Stimulated activated CD8-positive, alpha-beta memory T cell treated with anti-CD3 and anti-CD28 coated beads, Interleukin-12 subunit alpha, Interleukin-12 subunit beta, amount 100 ng/mL, for 4 hours (primary cell): ENCODE measurements around the gene SEPTIN10.
"Not testable (repeated sequence)": the region's sequence is repeated elsewhere in the genome, so short reads cannot be mapped to it uniquely, and the experiment has no call there.

Experiments
- DNase-seq: peaks from one replicate; pipeline ENCODE4 v3.0.0-alpha.2; 2020; ENCODE audit warnings: low read depth

SEPTIN10 gene

GRCh38 chr2:109613922-109614714, at the start of gene SEPTIN10, which contains the start of gene SOWAHC:
TSS of gene SEPTIN10 (minus strand) at chr2:109613966. CDS start at chr2:109613827, 139 bp downstream.
TSS of gene SOWAHC (plus strand) at chr2:109614364. CDS start at chr2:109614490, 126 bp downstream.
- DNase-seq: peak; percentile 56

DNA sequence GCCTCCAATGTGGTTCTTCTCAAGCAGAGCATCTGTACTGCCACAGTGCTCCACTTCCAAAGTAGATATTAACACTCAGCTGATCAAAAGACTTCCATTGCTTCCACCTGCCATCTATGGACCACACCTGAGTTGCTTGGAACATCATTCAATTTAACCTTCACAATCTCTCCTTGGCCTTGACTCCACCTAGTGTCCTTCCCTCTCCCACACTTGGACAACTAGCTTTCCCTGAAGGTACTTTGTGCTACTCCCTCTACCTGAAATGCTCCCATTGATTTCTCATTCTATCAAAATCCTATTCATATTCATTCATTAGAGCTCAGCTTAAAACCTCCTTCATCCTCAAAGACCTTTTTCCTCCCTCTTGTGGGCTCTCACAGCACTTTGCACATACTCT, 49.1 kb upstream of the SEPTIN10 start:
- no peak for DNase-seq

DNA sequence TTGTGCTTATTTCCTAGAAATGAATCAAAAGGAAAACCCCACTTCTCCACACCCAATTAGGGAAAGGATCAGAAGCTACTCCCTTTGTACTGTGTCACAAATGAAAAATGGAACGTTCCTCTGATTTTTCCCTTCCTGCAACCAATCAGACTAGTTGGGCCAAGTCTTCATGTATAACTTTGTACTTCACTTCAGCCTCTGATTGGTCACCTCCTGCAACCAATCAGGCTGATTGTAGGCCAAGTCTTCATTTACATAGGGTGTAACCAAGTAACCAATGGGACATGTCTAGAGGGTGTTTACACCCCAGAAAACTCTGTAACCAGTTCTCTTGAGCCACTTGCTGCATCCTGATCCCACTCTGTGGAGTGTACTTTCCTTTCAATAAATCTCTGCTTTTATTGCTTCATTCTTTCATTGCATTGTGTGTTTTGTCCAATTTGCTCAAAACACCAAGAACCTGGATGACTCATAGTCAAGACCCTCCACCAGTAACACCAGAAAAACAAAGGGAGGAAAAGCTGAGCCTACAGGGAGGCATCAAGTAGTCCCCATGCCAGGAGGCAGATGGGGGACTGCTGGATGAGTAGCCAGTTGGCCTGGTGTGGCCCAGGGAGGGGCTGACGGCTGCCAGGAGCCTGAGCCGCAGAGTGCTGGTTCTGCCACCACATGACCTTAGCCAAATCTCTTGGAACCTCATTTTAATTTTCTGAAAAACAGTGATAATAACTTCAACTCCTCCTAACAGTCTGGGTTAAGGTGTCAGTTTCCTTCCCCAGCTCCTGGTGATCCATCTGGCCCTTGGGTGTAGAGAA, 46.5 kb upstream of the SEPTIN10 start:
- DNase-seq: no peak

- no peak for DNase-seq
These were observed 45.8 kb upstream of the SEPTIN10 start for GRCh38 chr2:109659396-109660045.

DNA sequence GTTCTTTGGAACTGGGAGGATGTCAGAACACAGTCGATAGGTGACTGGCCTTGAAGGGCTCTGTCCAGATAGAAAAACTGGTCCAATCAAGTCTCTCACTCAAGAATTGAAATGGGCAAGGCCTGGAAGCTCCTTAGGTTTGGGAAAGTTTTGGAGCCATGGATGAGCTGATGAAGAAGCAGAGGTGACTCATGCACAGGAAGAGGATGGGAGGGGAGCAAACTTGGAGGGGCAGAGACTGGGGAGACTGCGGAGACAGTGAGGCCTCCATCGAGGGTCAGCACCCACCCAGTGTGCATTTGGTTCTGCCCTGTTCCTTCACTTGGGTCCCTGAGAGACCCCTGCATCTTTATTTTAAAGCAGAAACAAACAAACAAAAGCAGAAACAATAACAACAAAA, 41.5 kb upstream of the SEPTIN10 start:
- no peak for DNase-seq

- no peak for DNase-seq
These were observed 40.7 kb upstream of the SEPTIN10 start for GRCh38 chr2:109654326-109655050.

DNA sequence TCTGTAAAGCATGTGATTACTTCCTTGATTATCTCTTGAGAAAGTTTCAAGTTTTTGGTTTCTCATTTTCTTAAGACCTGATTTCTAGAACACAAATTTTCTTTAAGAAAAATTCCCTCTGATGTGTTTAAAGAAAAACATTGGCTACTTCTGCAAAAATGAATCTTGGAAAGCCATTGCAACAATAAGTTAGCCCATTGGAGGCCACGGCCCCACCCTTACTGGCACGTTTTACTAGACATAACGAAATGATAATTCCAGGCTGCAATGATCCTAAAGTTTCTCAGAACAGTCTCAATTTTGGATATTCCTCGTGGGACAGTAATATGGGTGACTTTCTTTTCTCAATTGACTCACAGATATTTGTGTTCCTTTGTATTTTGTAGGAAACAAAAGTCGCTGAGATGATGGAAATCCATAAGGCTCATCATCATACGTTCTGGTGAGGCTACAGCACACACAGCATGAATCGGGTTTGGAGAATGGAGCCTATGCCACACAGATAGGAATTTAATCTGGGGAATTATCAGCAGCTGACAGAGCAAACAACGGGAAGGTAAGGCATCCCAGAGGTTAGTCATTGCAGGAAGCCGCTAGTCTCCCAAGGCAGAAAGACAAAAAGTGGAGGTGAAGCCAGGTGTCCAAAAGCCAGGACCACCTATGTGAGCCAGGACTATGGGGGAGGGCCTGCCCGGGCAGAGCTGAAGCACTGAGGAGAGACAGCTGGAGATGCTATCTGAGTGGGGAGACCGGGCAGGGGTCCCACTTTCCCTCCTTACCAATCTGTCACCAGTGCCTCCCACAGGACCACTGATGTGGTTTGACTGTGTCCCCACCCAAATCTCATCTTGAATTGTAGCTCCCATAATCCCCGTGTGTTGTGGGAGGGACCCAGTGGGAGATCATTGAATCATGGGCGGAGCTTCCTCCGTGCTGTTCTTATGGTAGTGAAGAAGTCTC, 36.2 kb upstream of the SEPTIN10 start:
- DNase-seq: no peak

GRCh38 chr2:109648041-109648527, 34.3 kb upstream of the SEPTIN10 start:
- DNase-seq: no peak

DNA sequence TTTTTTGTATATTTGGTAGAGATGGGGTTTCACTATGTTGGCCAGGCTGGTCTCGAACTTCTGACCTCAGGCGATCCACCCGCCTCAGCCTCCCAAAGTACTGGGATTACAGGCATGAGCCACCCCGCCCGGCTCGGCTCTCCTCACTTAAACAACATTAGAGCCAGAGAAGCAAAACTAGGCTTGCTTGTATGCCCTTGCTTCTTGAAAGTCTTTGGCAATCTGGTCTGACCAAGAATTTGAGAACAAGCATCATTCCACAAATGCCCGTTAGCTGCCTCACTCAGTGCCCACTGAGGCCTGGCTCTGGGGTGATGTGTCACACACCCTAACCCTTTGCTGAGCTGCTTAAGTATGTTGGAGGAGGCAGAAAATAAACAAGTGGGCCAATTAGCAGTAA, 33.9 kb upstream of the SEPTIN10 start:
- DNase-seq: no peak

DNA sequence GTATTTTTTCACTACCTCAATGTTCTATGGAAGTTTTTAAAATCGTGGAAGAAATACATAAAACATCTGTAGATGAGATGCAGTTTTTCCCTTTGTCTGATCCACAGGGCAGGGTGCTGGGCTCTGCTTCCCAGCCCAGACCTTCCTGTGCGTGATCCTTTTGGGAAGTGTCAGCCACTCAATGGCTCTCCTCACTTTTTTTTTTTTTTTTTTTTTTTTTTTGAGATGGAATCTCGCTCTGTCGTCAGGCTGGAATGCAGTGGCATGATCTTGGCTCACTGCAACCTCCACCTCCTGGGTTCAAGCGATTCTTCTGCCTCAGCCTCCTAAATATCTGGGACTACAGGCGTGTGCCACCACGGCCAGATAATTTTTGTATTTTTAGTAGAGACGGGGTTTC, 33.2 kb upstream of the SEPTIN10 start:
- DNase-seq: no peak

GRCh38 chr2:109645412-109646184, 31.8 kb upstream of the SEPTIN10 start:
- DNase-seq: no peak

DNA sequence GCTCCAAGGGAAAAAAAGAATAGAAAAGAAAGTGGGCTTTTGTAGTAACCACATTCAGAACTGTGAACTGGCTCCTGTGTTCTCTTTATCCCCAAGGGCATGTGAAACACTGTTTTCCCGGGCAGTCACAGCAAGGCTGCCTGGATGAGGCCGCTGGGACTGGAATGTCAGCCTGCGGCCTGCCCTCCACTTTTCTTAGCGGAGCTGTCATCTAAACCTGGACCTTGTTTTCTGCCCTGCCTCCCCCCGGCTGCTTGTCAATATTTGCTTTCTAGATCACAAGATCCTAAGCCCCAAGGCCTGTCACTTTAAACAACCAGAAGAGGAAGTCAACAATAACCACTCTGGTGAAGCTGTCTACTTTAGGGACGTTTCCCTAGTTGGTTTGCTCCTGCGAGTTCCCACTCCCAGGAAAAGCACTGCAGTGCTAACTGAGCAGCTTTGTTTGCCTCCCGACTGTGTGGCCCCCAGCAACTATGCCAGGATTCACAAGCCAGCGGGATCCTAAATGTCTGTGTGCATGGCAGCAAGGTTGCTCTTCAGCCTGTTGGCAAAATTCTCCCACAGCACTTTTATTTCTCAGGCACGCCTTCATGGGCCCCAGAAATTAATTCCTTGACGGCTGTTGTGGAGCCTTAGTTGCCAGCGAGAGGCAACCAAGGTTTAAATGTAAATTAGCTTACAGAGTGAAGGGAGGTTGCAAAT, 31.0 kb upstream of the SEPTIN10 start:
- no peak for DNase-seq

DNA sequence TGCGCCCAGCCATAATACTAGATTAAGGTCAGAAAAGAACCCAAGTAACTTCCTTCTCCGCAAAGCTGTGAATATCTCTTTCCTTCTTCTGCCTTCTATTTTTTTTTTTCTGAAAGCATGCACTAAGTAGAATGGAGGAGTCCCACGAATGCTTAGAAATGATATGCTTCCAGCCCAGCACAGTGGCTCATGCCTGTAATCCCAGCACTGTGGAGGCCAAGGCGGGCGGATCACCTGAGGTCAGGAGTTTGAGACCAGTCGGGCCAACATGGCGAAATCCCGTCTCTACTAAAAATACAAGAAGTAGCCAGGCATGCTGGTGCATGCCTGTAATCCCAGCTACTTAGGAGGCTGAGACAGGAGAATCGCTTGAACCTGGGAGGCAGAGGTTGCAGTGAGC, 26.2 kb upstream of the SEPTIN10 start:
- not testable (repeated sequence) for DNase-seq

DNA sequence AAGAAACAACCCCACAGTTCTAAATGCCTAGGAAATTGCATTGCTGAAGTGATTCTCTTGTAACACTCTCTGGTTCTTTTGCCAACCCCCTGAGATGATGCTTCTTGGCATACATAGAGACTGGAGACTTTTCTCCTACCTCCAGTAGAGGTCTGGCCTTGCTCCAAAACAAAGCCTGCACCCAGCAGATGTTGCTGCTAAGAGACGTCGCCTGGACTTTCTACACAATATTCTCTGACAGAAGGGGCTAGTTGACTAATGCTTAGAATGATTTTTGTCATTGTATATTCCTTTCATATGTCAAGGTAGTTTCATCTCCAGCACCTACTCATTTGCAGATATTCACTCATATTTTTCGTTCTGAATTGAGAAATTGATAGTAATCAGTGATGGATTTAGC, 25.0 kb upstream of the SEPTIN10 start:
- DNase-seq: no peak

- no peak for DNase-seq
These were observed 24.2 kb upstream of the SEPTIN10 start for GRCh38 chr2:109637749-109638570.

- DNase-seq: no peak
These were observed 22.6 kb upstream of the SEPTIN10 start for GRCh38 chr2:109636317-109636716.

GRCh38 chr2:109635426-109636304, 21.9 kb upstream of the SEPTIN10 start:
- DNase-seq: no peak
